Neuronal stem cell (in vitro differentiated cells): Measurements from ENCODE around the gene XCL1.
A peak's percentile ranks its signal among the peaks of the same experiment; 100 is the strongest.
"Not testable (repeated sequence)": the region's sequence is repeated elsewhere in the genome, so short reads cannot be mapped to it uniquely, and the experiment has no call there.

ENCODE experiments used
- DNase-seq: peaks from one replicate; pipeline ENCODE4 v3.0.0-alpha.2; 2013; ENCODE audit warnings: low spot score
- H2AFZ ChIP-seq: one replicate; pipeline ENCODE4 v1.6.1; 2013; ENCODE audit warnings: mild to moderate bottlenecking, low read length, inconsistent platforms
- H2AK5ac ChIP-seq: 2 replicates; pipeline ENCODE4 v1.6.1; 2013; ENCODE audit warnings: low read depth, mild to moderate bottlenecking, inconsistent platforms, low read length, moderate library complexity, mixed read lengths
- H2BK120ac ChIP-seq: 2 replicates; pipeline ENCODE4 v1.6.1; 2013; ENCODE audit warnings: low read depth, mild to moderate bottlenecking, inconsistent platforms, low read length, moderate library complexity, mixed read lengths
- H2BK12ac ChIP-seq: one replicate; pipeline ENCODE4 v1.6.1; 2013; ENCODE audit warnings: low read length, inconsistent platforms
- H2BK15ac ChIP-seq: 2 replicates; pipeline ENCODE4 v1.6.1; 2013; ENCODE audit warnings: mild to moderate bottlenecking, low read length, inconsistent platforms, mixed read lengths
- H2BK5ac ChIP-seq: one replicate; pipeline ENCODE4 v1.6.1; 2013; ENCODE audit warnings: inconsistent platforms, mild to moderate bottlenecking, low read length, moderate library complexity
- H3K14ac ChIP-seq: one replicate; pipeline ENCODE4 v1.6.1; 2013; ENCODE audit warnings: low read length, inconsistent platforms
- H3K18ac ChIP-seq: 2 replicates; pipeline ENCODE4 v1.6.1; 2013; ENCODE audit warnings: low read length, inconsistent platforms
- H3K23ac ChIP-seq: 2 replicates; pipeline ENCODE4 v1.6.1; 2013; ENCODE audit warnings: low read depth, mild to moderate bottlenecking, mixed read lengths, low read length, inconsistent platforms; ENCODE audit not compliant: poor library complexity
- H3K27ac ChIP-seq: replicated peaks from 3 replicates; pipeline ENCODE4 v1.5.1; 2013; ENCODE audit warnings: low read length, inconsistent platforms
- H3K27me3 ChIP-seq, 3 experiments: 2 replicates each; pipeline ENCODE4 v1.6.1; 2013; ENCODE audit warnings: low read length in 3 of 3, mild to moderate bottlenecking in 2 of 3, inconsistent platforms in 1 of 3, low read depth in 1 of 3, mixed read lengths in 1 of 3, moderate library complexity in 1 of 3; ENCODE audit not compliant: control insufficient read depth in 3 of 3, insufficient read depth in 3 of 3
- H3K36me3 ChIP-seq, 2 donors: replicated peaks in 1 of 2; 2 replicates each; pipeline ENCODE4 v1.6.1; 2013; ENCODE audit warnings: low read length in 2 of 2; ENCODE audit not compliant: control insufficient read depth in 2 of 2, insufficient read depth in 2 of 2
- H3K4ac ChIP-seq: 2 replicates; pipeline ENCODE4 v1.6.1; 2013; ENCODE audit warnings: inconsistent platforms, mild to moderate bottlenecking, low read length, moderate library complexity
- H3K4me1 ChIP-seq, 2 donors: 1 replicate in 1 of 2; 2 replicates in 1 of 2; pipeline ENCODE4 v1.6.1; 2013; ENCODE audit warnings: low read length in 2 of 2, low read depth in 1 of 2; ENCODE audit not compliant: control insufficient read depth in 2 of 2, insufficient read depth in 1 of 2
- H3K4me2 ChIP-seq: one replicate; pipeline ENCODE4 v1.6.1; 2013; ENCODE audit warnings: mild to moderate bottlenecking, low read length, inconsistent platforms; ENCODE audit not compliant: insufficient read depth, poor library complexity, severe bottlenecking
- H3K4me3 ChIP-seq, 2 donors: 2 replicates each; pipeline ENCODE4 v1.5.1; 2013; ENCODE audit warnings: low read length in 2 of 2, mild to moderate bottlenecking in 2 of 2, inconsistent platforms in 1 of 2, moderate library complexity in 1 of 2
- H3K79me1 ChIP-seq: one replicate; pipeline ENCODE4 v1.6.1; 2013; ENCODE audit warnings: low read depth, mild to moderate bottlenecking, inconsistent platforms, low read length, moderate library complexity
- H3K9ac ChIP-seq: one replicate; pipeline ENCODE4 v1.6.1; 2013; ENCODE audit warnings: mild to moderate bottlenecking, low read depth, low read length, inconsistent platforms; ENCODE audit not compliant: poor library complexity
- H3K9me3 ChIP-seq, 2 donors: replicated peaks in 1 of 2; 2 replicates each; pipeline versions ENCODE3 to v1.6.1; 2013; ENCODE audit warnings: low read length in 2 of 2, mild to moderate bottlenecking in 2 of 2, inconsistent platforms in 1 of 2, low read depth in 1 of 2, mixed read lengths in 1 of 2, moderate library complexity in 1 of 2; ENCODE audit not compliant: control insufficient read depth in 2 of 2, insufficient read depth in 1 of 2
- H4K8ac ChIP-seq: one replicate; pipeline ENCODE4 v1.6.1; 2013; ENCODE audit warnings: low read depth, mild to moderate bottlenecking, inconsistent platforms, low read length, moderate library complexity
- H4K91ac ChIP-seq: one replicate; pipeline ENCODE4 v1.6.1; 2013; ENCODE audit warnings: low read length, low read depth, mild to moderate bottlenecking, inconsistent platforms; ENCODE audit not compliant: poor library complexity
- WGBS, 2 donors: extraction: QIAGEN DNeasy Blood & Tissue Kit; methylation state at CpG; one replicate each; pipeline ENCODE4 v1.1.7; 2013; ENCODE audit warnings: missing lambda C conversion rate in 2 of 2, mixed read lengths in 1 of 2; ENCODE audit not compliant: insufficient read length in 2 of 2, insufficient replicate concordance in 1 of 2; ENCODE audit errors: extremely low coverage in 2 of 2; 5-methylcytosine and 5-hydroxymethylcytosine counted together

XCL1 gene

GRCh38 chr1:168540798-168541197 lies 35.6 kb upstream of the XCL1 start:
- H3K9ac ChIP-seq, H2AK5ac ChIP-seq, H4K8ac ChIP-seq, H4K91ac ChIP-seq, H3K4ac ChIP-seq, H3K14ac ChIP-seq, H3K18ac ChIP-seq, H2BK12ac ChIP-seq, H2BK15ac ChIP-seq, H3K36me3 ChIP-seq, DNase-seq, H3K27me3 ChIP-seq, H2AFZ ChIP-seq, H2BK120ac ChIP-seq, H3K4me2 ChIP-seq, H2BK5ac ChIP-seq, H3K4me1 ChIP-seq, H3K23ac ChIP-seq, H3K4me3 ChIP-seq, H3K79me1 ChIP-seq, H3K27ac ChIP-seq, H3K9me3 ChIP-seq: not testable (repeated sequence)
- no CpG with 5 or more reads among the region's 7 CpGs for WGBS, 2 donors

- not testable (repeated sequence) for H3K9ac ChIP-seq, H2BK12ac ChIP-seq, H3K4me1 ChIP-seq, H3K9me3 ChIP-seq, H3K14ac ChIP-seq, H3K27me3 ChIP-seq, H2AFZ ChIP-seq, H3K4me2 ChIP-seq, H3K27ac ChIP-seq, H3K4me3 ChIP-seq, H2AK5ac ChIP-seq, H2BK5ac ChIP-seq, H2BK120ac ChIP-seq, DNase-seq, H3K23ac ChIP-seq, H3K4ac ChIP-seq, H4K8ac ChIP-seq, H3K18ac ChIP-seq, H2BK15ac ChIP-seq, H3K36me3 ChIP-seq, H4K91ac ChIP-seq, H3K79me1 ChIP-seq
- no CpG with 5 or more reads among the region's 2 CpGs for WGBS, 2 donors
Observed at GRCh38 chr1:168542978-168543377, 33.4 kb upstream of the XCL1 start.

- H3K4ac ChIP-seq, H3K18ac ChIP-seq, H2BK15ac ChIP-seq, H4K8ac ChIP-seq, H3K27me3 ChIP-seq, H3K79me1 ChIP-seq, H3K4me3 ChIP-seq, H2BK120ac ChIP-seq, H3K23ac ChIP-seq, H2AK5ac ChIP-seq, H3K14ac ChIP-seq, H4K91ac ChIP-seq, H2BK5ac ChIP-seq, H2BK12ac ChIP-seq, H3K4me1 ChIP-seq, H2AFZ ChIP-seq, H3K9me3 ChIP-seq, H3K27ac ChIP-seq, H3K9ac ChIP-seq, H3K4me2 ChIP-seq, DNase-seq, H3K36me3 ChIP-seq: not testable (repeated sequence)
- WGBS, 2 donors = no CpG with 5 or more reads among the region's 8 CpGs
Observed at GRCh38 chr1:168543840-168544498, 32.4 kb upstream of the XCL1 start, which contains the start of gene XCL2. Gene XCL2 (minus strand): TSS chr1:168543997. CDS start chr1:168543964, 33 bp downstream.

- not testable (repeated sequence) for H3K4ac ChIP-seq, H3K36me3 ChIP-seq, H3K27me3 ChIP-seq, H3K4me1 ChIP-seq, H3K14ac ChIP-seq, H3K27ac ChIP-seq, H4K91ac ChIP-seq, H2BK120ac ChIP-seq, H3K4me3 ChIP-seq, H3K4me2 ChIP-seq, H2BK5ac ChIP-seq, H3K9ac ChIP-seq, H2BK12ac ChIP-seq, H4K8ac ChIP-seq, H3K18ac ChIP-seq, H2BK15ac ChIP-seq, H2AK5ac ChIP-seq, H3K79me1 ChIP-seq, H3K23ac ChIP-seq, H2AFZ ChIP-seq, H3K9me3 ChIP-seq
- WGBS, 2 donors = no CpG with 5 or more reads among the region's 7 CpGs
- peak; percentile 8 for DNase-seq
Observed at GRCh38 chr1:168545678-168546552, 30.5 kb upstream of the XCL1 start.
